KOPT-K1 (cell line): ENCODE measurements around the gene NPLOC4.

Experiments
- H3K27ac ChIP-seq: fragments of 200-600 bp; sonication (generic); 2 replicates; pipeline ENCODE4 v1.5.1; 2016; ENCODE audit warnings: antibody characterized with exemption, mild to moderate bottlenecking, low read depth, low read length; ENCODE audit not compliant: poor library complexity, severe bottlenecking
- H3K36me3 ChIP-seq: fragments of 200-600 bp; sonication (generic); 2 replicates; pipeline ENCODE4 v1.5.1; 2017; ENCODE audit warnings: antibody characterized with exemption, mild to moderate bottlenecking, low read length, moderate library complexity; ENCODE audit not compliant: insufficient read depth
- H3K9me3 ChIP-seq: fragments of 200-600 bp; sonication (generic); 2 replicates; pipeline ENCODE4 v1.5.1; 2017; ENCODE audit warnings: antibody characterized with exemption, low read length, mild to moderate bottlenecking; ENCODE audit not compliant: insufficient read depth, poor library complexity, severe bottlenecking

The NPLOC4 gene

DNA sequence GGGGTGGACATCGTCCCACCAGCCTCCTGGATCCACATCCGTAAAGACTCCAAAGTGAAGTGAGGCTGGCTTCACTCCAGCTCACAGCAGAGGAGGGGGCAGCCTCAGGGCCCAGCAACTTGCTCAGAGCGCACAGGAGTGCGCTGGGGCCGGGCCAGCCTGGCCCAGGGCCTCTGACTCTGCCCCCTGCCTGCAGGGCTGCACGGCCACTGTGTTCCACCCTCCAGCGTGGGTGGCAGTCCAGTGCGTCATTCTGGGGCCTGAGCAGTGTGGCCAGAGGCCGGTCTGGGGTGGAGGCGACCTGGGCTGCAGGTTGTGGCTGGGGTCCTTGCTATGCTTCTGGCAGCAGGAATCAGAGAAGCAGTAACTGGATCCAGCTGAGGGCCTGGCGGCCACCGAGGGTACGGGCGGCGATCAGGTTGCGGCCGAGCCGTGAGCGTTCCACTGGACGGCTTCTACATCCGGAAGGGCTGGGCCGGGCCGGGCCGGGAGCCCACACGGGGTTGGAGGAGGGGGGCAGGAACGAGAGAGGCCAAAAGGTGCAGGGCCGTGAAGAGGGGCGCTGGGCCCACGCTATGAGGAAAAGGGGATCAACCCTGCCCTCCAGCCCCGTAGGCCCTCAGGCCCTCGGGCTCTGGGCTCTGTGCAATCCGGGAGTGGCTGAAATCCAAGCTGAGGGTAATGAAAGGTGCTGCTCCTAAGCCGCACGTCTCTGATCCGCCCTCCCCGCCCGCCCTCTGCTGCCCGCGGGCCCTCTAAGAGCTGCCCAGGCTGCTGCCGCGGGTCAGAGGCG lies 109.1 kb downstream of the NPLOC4 start, which contains the start of gene FSCN2:
TSS of gene FSCN2 (plus strand) at position 787 of the 793 bp plus-strand sequence. CDS start 155 bp downstream, outside the sequence.
- Histone ChIP-seq H3K9me3 (no peaks in the 10 kb centered on the region), H3K27ac (no peak within 1 kb of the TSS), H3K36me3 (no peaks in the 10 kb centered on the region)

DNA sequence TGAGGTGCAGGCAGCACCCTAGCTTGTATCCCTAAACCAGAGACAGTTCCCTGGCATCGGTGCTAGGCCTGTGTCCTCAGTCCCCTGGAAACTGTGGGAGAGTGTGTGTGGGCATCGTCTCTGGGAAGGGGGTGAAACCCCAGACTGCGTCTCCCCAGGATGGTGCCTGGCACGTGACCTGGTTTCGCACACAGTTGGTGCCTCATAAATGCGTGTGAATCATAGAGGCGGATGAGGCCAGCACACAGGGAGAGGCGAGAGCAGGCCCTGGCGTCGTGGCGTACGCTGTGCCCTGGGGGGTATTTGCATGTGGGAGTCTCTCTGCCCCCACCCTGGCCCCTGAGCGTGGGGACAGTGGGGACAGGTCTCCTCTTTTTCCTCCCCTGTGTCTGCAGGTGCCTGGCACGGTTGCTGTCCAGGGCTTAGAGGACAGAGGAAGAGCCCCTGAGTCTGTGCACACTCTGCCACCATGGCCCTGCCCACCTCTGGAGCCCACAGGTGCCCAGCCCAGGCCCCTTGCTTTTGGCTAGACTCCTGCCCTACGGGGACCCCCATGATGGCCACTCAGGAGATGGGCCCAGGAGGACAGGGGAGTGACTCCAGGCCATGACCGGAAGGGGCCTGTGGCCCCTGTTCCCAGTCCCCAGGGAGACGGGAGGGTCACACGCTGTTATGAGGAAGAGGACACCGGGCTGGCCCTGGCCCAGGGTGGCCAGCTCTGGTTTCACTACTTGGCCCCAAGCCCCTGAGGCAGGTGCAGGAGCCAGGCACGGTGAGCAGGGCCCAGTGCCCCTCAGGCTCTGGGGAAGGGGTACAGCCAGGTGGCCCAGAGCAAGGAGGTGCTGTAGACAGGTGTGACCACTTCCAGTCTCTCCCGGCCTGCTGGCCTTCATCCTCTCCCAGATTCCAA lies 110.0 kb downstream of the NPLOC4 start:
- Histone ChIP-seq H3K9me3 (no peaks in the 10 kb centered on the region), H3K27ac (no peak overlapping the region), H3K36me3 (no peaks in the 10 kb centered on the region)

DNA sequence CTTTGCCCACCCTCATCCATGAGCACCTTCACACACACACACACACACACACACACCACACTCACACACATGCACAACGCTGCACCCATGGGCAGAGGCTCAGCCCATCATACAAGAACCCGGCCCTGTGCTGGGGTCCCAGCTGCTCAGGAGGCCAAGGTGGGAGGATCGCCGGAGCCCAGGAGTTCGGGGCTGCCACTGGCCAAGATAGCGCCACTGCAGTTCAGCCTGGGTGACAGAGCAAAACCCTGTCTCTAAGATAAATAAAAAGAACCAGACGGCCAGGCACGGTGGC lies 112.1 kb downstream of the NPLOC4 start:
- Histone ChIP-seq H3K36me3 (no peaks in the 10 kb centered on the region), H3K9me3 (no peaks in the 10 kb centered on the region), H3K27ac (no peak overlapping the region)

DNA sequence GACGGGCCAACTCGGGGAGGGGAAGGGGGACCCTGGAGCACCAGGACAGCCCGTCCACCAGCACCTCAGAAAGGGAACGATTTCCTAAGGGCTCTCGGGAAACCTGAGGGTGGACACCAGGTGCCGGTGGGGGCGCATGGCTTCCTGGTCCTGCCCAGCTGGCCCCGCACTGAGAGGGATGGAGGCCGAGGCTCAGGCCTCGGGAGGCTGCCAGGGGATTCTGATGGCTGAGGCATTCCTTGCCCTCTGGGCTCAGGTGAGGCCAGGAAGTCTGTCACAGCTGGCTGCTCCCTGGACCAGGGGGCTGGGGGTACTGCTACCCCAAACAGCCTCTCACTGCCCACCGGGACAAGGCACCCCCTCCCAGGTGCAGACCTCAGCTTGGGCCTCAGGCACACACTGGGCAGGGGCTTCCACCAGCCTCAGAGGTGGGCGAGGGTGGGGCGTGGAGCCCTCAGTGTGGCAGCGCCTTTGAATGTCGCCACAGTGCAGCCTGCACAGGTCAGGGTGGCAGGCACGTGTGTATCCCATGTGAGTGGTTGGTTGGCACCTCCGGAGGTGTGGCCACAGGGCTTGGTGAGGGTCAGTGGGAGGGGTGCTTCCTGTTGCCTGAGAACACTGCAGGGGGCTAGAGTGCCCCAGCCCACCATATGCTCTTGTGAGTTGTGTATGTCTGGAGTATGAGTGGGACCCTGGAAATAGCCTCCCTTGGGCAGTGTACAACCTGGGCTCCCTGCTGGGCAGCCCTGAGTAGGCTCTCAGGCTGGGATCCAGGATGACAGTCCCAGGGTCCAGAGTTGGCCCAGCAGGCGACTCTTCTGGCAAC lies 112.7 kb downstream of the NPLOC4 start:
- H3K27ac ChIP-seq = no peak overlapping the region
- no peaks in the 10 kb centered on the region for H3K9me3 ChIP-seq
- no peaks in the 10 kb centered on the region for H3K36me3 ChIP-seq

DNA sequence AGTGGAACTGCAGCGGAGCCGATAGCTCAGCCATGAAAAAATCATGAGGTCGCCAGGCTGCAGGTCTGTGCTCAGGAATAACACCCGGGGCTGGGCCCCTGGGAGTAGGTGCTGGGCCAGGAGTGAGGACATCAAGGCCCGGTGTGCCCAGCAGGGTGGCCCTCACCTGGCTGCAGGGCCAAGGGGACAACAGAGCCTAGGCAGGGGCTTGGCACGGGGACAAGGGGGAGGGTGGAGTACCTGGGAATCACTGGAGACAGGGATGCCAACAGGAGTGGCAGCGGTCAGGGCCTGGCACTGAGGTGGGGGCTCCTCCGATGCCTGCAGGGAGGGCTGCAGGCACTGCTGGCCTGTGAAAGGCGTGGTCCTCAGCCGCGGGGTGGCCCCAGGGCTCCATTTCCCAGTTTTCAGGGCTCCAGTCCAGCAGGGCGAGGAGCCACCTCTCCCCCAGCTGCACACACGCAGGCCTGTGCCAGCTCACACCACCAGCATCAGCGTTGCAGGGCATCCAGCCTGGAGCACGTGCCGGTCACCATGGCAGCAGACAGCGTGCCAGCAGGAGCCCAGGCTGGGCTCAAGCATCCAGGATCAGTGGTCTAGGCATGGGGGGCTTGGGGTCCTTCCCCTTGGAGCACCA lies 113.4 kb downstream of the NPLOC4 start:
- Histone ChIP-seq H3K27ac (no peak overlapping the region), H3K36me3 (no peaks in the 10 kb centered on the region), H3K9me3 (no peaks in the 10 kb centered on the region)

DNA sequence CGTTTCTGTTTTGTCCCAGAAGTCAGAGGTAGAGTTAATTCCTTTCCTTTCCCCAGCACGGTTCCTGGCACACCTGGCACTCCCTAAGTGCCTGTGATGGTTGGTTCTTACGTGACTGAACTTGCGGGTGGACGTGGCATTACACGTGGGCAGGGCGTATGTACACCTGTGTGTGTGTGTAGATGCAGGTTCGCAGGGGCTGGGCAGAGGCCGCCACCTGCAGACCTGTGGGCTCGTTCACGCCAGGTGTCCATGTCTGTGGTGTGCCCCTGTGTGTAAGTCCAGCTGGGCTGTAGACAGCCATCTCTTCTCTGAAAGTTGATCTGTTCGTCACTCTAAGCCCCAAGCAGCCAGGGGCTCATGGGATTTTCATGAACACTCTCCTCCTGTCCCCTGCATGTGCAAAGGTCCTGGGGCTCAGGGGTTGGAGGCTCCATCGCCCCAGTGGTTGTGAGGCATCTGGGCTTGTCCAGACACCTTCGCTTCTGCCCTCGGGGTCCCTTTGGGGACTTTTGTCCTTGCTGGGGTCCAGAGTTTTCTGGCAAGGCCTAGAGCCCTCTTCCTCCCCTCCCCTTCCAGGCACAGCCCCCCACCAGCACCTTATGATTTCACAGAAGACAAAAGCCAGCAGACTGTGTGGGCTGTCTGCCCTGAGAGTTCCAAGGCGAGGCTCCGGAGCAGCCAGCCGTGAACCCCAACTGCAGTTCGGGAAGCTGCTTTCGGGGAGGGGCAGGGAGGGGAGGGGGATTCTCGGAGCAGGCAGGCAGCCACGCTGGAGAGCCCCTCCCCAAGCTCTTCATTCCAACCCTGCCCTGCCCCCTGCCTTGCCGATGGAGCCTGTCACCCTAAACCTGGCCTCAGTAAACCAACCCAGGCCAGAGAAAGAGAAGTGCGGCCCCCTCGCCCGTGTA lies 114.2 kb downstream of the NPLOC4 start:
- H3K36me3 ChIP-seq = no peaks in the 10 kb centered on the region
- no peaks in the 10 kb centered on the region for H3K9me3 ChIP-seq
- H3K27ac ChIP-seq = no peak overlapping the region

DNA sequence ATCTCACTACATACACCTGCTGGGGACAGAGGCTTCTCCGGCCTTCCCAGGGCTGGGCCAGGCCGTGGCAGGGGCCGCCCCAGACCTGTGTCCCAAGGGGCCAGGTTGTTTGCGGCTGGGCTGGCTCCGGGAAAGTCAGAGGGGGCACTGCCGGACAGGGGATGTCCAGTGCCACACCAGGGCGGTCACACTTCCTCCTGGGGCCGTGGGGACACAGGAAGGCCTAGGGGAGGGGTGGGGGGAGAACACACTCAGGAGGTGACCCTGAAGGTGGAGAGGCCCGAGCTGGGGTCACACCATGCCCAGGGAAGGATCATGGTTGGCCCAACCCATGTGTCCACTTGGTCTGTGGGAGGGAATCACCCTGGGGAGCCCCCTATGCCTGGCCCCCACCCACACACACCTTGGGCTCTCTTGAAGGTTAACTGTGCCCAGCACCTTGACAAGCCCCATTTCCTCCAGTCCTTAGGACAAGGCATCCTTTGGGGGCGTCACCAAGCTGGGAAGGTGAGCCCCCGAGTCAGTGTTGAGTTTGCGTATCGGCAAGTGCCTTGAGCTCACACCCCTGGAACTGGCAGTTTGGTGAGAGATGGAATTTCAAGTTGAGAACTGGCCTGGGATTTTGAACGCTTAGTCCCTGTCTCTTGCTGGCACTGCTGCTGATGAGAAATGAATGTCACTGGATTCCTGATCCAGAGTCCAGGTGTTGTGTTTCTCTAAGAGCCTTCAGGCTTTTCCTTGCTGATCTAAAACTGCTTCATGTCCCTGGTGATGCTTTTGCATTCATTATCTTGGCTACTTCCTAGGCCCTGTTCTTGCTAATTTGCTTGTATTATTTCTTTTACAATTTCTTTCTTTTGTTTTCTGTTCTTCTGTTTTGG lies 116.7 kb downstream of the NPLOC4 start:
- no peaks in the 10 kb centered on the region for H3K36me3 ChIP-seq
- H3K27ac ChIP-seq = no peak overlapping the region
- no peaks in the 10 kb centered on the region for H3K9me3 ChIP-seq

DNA sequence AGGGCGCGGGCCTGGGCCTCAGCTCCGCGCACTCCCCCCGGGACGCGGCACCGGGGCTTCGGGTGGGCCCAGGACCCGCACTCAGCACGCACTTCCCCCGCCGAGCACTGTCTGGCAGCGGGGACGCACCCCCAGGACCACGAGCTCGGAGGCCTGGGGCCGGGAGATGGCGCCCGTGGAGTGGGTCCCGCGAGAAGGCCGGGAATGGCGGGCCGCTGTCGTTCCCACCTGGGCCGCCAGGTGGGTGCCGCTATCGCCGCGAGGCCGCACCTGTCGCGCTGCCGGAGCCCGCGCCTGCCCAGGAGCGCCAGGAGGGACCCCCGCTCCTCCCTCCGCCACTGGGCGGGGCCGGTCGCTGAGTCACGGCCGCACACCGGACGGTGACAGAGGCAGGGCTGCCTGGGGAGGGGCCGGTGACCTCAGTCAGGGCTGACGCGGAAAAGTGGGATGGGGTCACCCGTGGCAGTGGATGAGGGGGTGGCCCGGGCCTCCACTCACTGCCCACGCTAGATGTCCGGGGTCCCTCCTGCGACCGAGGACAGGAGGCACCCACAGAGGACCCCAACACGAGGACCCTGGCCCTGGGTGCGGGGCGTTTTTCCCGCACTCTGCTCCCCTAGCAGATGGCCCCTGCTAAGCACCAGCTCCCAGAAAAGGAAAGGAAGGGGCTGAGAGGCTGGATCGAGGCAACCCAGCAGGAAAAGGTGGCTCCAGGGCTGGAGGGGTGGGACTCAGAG lies 117.5 kb downstream of the NPLOC4 start:
- Histone ChIP-seq H3K9me3 (no peaks in the 10 kb centered on the region), H3K36me3 (no peaks in the 10 kb centered on the region), H3K27ac (no peak overlapping the region)

DNA sequence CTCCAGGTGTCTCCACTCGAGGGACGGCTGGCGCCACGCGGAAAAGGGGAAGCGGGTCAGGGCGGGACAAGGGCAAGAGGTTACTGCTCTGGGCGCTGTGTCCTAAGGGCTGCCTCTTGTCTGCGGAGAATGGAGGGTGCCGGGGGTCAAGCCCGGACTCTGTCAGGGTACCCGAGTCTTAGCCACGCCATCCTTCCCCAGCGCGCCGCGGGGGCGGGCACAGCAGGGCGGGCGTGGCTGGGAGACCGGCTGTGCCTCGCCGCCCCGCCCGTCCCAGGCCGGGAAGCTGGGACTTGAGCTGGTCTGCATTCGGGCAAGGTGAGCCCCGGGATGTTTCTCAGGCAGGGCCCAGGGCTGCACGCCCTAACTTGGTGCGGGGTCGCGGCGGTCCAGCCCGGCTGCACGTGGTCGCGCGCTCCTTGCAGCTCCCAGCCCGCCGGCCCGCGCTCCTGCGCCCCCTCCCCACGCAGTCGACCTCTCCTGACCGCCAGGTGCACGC lies 118.1 kb downstream of the NPLOC4 start:
- H3K27ac ChIP-seq = no peak overlapping the region
- no peaks in the 10 kb centered on the region for H3K9me3 ChIP-seq
- H3K36me3 ChIP-seq = no peaks in the 10 kb centered on the region

DNA sequence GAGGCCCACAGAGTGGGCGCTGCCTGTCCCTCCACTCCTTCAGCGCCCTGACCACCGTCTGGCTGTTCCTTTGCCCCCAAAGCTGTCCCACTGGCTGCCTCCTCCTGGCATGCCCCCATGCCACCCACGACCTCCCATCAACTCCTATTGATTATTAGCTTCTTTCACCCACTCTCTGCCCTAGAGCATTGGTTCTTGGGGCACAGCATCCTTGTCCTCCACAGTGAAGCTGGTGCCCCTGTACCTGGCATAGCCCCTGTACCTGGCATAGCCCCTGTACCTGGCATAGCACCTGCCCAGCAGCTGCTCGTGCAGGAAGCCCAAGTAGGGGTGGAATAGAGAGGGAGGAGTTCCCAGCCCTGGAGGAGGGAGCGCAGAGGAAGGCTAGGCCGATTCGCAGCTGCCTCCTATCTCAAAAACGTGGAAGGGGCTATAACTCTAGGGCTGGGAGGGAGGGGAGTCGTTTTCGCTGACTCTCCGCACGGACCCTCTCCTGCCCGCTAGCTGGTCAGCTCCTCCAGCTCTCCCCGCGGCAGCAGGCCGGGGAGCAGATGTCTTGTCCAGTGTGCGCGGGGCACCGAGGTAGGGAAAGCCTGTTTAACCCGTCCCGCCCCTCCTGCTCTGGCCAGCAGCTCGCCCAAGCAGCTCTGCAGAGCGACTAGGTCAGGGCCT lies 118.7 kb downstream of the NPLOC4 start:
- H3K9me3 ChIP-seq = no peaks in the 10 kb centered on the region
- no peaks in the 10 kb centered on the region for H3K36me3 ChIP-seq
- no peak overlapping the region for H3K27ac ChIP-seq

DNA sequence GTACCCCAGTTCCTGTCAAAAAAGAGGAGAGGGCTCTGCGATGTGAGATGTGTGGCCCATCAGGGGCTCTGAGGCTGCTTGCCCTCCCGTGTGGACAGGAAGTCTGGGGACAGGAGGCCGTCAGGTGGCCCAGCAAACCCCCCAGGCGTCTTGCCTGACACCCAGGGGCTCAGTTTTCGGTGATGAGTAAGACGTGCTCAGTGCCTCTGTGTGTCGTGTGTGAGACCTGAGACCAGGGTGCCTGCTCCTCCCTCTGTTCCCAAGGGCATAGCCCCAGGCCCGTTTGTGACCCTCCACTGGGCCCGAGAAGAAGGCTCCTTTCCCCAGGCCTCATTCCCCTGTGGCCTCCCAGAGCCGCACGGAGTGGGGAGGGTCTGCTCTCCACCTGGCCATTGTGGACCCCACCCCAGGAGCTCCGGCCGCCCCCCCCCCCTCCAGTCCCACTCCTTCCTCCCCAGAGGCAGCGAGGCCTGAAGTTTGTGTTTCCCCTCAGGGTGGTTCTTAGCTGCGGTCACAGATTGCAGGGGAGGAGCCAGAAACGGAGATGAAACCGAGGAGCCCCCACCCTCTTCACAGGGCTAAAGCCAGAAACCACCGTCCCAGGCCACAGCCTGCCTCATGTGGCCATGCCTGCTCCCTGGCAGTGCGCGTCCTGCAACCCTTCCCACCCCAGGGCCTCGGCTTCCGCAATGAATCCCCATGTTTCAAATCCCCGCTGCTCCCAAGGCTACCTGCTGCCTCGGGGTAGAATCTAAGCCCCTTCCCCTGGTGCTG lies 119.4 kb downstream of the NPLOC4 start:
- Histone ChIP-seq H3K27ac (no peak overlapping the region), H3K9me3 (no peaks in the 10 kb centered on the region), H3K36me3 (no peaks in the 10 kb centered on the region)

DNA sequence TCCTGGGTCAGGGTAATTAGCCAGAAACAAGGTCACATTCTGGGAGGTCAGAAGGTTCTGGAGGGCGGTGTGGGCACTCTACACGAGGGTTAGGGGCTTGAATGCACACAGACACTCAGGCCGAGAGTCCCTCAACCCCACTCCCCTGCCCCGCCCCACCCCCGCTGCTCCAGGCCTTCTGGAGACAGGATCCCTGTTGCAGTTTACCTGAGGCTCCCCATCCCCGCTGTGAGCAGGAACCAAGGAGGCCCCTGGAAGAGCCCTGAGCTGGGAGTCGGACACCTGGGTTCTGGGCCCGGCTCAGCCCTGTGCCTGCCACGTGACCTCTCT lies 119.9 kb downstream of the NPLOC4 start:
- Histone ChIP-seq H3K9me3 (no peaks in the 10 kb centered on the region), H3K36me3 (peaks cover 5% of the 10 kb centered on the region), H3K27ac (no peak overlapping the region)
